Measurements from ENCODE around the gene PSME2.

The PSME2 gene

DNA sequence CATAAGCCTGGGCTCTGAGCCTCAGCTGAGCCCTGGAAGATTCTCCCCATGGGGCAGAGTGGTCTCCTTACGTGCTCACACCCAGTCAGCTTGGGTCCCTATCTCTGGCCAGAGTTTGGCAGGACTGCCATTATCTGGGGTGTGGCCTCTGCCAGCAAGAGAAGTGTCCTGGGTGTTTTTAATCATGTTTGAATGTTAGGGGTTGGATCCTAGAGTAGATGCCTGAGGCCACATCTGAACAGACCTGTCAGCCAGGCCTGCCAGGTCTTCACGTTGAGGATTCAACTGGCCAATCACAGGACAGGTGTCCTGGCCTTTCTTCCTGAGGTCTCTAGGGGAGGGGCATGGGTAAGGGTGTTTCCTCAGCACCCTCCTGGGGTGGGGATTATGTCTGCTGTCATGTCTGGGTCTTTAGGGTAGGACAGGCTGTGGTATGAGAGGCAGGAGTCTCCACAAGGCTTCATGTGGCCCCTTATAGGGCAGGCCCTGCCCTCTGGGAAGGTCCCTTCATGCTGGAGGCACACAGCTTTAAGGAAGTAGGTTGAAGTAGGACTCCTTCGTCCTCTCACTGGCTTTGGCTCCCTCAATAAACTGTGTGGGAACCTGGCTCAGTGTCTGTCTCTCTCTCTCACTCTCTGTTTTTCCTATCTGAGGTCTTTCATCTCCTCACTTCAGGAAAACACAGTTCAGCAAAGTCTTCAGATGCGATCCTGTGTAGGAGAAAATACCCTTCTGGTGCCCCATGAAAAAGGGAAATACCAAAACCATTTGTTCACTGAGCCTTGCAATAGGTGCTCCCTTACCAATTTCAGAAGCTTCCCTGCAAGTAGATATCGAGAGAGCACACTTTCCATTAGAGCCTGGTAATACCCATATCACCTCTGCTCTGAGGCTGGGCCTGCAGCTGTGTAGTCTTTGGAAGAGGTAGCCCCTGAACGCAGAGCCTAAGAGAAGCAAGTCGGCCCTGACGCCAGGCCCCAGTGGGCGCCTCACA lies 22.7 kb downstream of the PSME2 start:
- Histone ChIP-seq H3K9me3 (ENCODE audit: control insufficient read depth, insufficient read depth, low read length) (no peaks in the 10 kb centered on the region), H3K4me1 (ENCODE audit: insufficient read depth, low read length) (no peaks in the 10 kb centered on the region), H3K9ac (ENCODE audit: low read depth, low read length) (no peak overlapping the region), H3K36me3 (ENCODE audit: insufficient read depth, low read length) (peaks cover 7% of the 10 kb centered on the region)

- Histone ChIP-seq H3K4me1 (ENCODE audit: insufficient read depth, low read length) (no peaks in the 10 kb centered on the region), H3K36me3 (ENCODE audit: insufficient read depth, low read length) (peaks cover 14% of the 10 kb centered on the region), H3K9me3 (ENCODE audit: control insufficient read depth, insufficient read depth, low read length) (no peaks in the 10 kb centered on the region), H3K9ac (ENCODE audit: low read depth, low read length) (no peak overlapping the region)
These were observed 23.5 kb downstream of the PSME2 start for GRCh38 chr14:24122898-24123297.

DNA sequence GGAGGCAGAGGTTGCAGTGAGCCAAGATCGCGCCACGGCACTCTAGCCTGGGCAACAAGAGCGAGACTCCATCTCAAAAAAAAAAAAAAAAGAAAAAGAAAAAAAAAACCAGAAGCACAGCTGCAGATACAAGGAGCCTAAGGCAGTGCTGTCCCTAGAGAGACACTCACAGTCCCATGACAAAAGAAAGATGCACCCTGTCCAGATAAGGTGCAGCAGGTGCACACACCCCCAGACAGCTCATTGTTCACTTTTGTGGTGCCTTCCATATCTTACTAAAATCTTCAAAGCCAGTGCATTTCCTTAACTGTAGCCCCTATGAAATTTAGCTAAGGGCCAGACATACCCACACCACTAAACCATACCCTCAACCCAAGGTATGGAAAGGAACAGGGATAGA lies 24.0 kb downstream of the PSME2 start:
- Histone ChIP-seq H3K4me1 (ENCODE audit: insufficient read depth, low read length) (no peaks in the 10 kb centered on the region), H3K9me3 (ENCODE audit: control insufficient read depth, insufficient read depth, low read length) (no peaks in the 10 kb centered on the region), H3K36me3 (ENCODE audit: insufficient read depth, low read length) (peaks cover 14% of the 10 kb centered on the region), H3K9ac (ENCODE audit: low read depth, low read length) (no peak overlapping the region)

DNA sequence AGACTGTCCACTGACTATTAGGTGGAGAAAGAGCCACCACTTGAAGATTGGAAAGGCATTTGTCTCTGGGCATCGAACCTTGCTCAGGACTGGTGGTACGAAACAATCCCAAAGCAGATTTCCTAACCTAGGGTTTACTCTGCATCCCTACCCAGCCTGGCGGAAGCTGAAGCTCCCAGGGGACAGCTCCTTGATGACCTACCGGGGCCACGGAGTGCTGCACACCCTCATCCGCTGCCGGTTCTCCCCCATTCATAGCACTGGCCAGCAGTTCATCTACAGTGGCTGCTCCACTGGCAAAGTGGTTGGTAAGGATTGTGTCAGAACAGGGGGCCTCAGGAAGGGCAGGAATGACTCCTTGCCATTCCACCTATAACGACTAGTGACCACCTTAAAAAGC lies 25.2 kb downstream of the PSME2 start:
- no peaks in the 10 kb centered on the region for H3K4me1 ChIP-seq (ENCODE audit: insufficient read depth, low read length)
- H3K36me3 ChIP-seq (ENCODE audit: insufficient read depth, low read length) = peaks cover 14% of the 10 kb centered on the region
- no peak overlapping the region for H3K9ac ChIP-seq (ENCODE audit: low read depth, low read length)
- H3K9me3 ChIP-seq (ENCODE audit: control insufficient read depth, insufficient read depth, low read length) = no peaks in the 10 kb centered on the region

DNA sequence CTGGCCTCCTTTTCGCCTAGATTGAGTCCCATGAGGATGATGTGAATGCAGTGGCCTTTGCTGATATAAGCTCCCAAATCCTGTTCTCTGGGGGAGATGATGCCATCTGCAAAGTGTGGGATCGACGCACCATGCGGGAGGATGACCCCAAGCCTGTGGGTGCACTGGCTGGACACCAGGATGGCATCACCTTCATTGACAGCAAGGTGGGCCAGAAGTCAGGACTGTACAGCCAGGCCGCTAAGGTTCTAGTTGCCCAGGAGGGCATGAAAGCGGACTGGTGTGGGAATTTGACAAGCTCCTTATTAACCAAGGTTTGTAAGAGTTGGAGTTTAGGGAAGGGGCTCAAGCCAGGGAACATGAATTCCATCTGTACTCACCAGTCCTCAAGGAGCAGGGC lies 26.7 kb downstream of the PSME2 start:
- H3K9ac ChIP-seq (ENCODE audit: low read depth, low read length) = no peak overlapping the region
- H3K4me1 ChIP-seq (ENCODE audit: insufficient read depth, low read length) = no peaks in the 10 kb centered on the region
- H3K9me3 ChIP-seq (ENCODE audit: control insufficient read depth, insufficient read depth, low read length) = no peaks in the 10 kb centered on the region
- peaks cover 14% of the 10 kb centered on the region for H3K36me3 ChIP-seq (ENCODE audit: insufficient read depth, low read length)

DNA sequence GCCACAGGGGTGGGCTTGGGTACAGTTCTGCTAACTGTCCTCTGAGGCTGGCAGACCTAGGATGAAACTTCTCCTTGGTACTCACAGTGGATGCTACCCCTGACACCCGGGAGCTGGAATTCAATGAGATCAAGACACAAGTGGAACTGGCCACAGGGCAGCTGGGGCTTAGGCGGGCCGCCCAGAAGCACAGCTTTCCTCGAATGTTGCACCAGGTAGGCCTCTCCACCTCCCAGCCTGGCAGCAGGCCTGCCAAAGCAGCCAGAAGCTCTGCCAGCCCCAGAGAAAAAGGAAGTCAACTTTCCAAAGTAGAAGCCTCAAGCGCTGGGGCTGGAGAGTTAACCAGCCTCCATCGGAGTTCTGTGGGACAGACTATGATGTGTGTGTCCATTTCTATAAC lies 29.2 kb downstream of the PSME2 start:
- H3K36me3 ChIP-seq (ENCODE audit: insufficient read depth, low read length) = peaks cover 14% of the 10 kb centered on the region
- H3K9me3 ChIP-seq (ENCODE audit: control insufficient read depth, insufficient read depth, low read length) = no peaks in the 10 kb centered on the region
- no peaks in the 10 kb centered on the region for H3K4me1 ChIP-seq (ENCODE audit: insufficient read depth, low read length)
- H3K9ac ChIP-seq (ENCODE audit: low read depth, low read length) = no peak overlapping the region

DNA sequence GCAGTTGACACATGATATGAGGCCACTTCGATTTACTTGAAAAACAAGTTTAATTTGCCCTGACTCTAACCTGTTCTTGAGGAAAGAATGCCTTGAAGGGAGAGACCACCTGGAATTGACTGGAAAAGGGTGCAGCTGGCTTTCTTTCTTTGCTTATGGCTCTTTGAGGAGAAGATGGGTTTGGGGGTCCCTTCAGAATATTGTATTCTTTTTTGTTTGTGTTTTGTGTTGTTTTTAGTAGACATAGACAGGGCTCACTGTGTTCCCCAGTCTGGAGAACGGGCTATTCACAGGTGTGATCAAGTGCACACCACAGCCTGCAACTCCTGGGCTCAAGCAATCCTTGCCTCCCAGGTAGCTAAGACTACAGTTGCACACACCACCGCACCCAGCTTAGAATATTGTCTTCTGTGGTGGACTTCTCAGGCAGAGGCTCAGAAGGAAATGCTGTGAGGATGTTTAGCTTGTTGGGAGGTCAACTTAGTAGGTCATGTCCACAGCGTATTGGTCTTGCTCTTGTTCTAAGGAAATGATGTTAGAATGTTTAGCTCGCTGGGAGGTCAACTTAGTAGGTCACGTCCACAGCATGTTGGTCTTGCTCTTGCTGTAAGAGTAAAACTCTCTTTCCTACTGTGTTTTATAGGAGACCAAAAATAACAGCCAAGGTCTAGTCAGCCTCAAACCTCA lies 30.1 kb downstream of the PSME2 start:
- peaks cover 14% of the 10 kb centered on the region for H3K36me3 ChIP-seq (ENCODE audit: insufficient read depth, low read length)
- H3K9me3 ChIP-seq (ENCODE audit: control insufficient read depth, insufficient read depth, low read length) = no peaks in the 10 kb centered on the region
- H3K4me1 ChIP-seq (ENCODE audit: insufficient read depth, low read length) = no peaks in the 10 kb centered on the region
- H3K9ac ChIP-seq (ENCODE audit: low read depth, low read length) = peak overlapping the region; percentile 81; the same call in 1 of the 2 replicates

DNA sequence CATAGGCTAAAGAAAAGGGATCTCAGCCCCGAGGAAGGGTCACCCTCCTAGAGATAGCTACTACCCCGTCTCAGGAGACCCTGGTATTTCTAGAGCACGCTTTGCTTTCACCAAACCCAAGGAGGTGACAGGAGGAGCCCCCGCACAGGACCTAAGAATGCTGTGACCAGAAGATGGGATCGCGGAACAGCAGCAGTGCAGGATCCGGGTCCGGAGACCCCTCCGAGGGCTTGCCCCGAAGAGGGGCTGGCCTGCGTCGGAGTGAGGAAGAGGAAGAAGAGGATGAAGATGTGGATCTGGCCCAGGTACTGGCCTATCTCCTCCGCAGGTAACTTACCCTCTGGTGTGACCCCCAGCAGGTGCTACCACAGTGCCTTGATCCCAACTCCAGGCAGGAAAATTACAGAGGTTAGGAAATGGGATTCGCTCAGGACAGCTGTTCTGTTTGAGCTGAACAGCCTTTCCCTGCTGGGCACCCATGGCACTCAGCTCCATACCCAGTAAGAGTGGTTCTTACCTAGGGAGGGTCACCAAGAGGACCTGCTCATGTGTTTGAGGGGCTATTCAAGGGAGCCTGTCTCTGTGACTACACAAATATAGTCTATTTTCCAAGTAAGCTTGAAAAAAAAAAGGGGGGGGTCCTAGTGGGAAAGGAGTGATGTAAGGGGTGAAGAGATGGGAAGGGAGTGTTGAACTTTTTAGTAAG lies 30.8 kb downstream of the PSME2 start:
- peak overlapping the region; percentile 81 for H3K9ac ChIP-seq (ENCODE audit: low read depth, low read length)
- H3K4me1 ChIP-seq (ENCODE audit: insufficient read depth, low read length) = no peaks in the 10 kb centered on the region
- no peaks in the 10 kb centered on the region for H3K9me3 ChIP-seq (ENCODE audit: control insufficient read depth, insufficient read depth, low read length)
- peaks cover 14% of the 10 kb centered on the region for H3K36me3 ChIP-seq (ENCODE audit: insufficient read depth, low read length)

DNA sequence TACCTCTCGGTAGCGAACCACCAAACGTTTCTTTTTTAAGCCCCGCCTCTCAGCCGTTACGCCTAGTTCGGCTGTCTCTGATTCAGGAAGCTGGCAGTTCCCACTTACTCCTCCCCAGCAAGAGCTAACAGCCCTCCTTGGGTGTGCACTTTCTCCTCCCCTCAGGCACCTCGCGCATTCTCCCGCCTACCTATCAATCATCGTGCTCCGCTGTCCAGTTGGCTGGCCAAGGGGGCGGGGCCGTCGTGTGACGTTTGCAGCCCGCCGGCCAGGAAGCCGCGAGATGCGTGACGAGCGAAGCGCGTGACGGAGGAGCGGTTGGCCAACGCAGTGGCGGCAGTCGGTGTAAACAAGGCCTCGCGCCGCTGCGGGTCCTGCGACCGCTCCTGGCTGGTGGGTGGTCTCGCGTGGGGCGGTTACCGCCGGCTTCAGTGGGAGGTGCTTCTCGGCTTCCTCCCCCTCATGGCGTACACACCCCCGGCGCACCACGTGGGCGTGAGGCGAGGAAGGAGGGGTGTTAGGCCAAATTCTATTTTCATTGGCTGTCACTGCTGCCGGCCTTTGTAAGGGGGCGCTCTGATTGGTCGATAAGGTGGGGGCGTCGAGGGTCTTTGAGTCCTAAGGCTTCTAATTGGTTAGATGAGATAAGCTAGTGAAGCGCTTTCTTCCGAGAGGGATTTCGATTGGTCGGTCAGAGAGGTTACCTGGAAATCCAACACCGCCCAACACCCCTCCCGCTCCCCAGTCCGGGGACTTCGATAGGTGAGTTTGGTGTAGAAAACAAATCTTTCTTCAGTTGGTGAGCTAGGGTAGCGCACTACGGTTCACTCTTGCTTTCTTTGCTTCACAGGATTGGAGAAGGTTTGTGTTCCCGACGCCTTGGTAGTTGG lies 31.6 kb downstream of the PSME2 start, which contains the start of the genes DCAF11 and NRL:
Gene DCAF11, plus strand, starts transcription at position 246 of the 890 bp plus-strand sequence. CDS start 818 bp downstream, outside the sequence.
Gene NRL, minus strand, starts transcription at position 418 of the 890 bp plus-strand sequence. CDS start 32,101 bp downstream, outside the sequence.
- Histone ChIP-seq H3K4me1 (ENCODE audit: insufficient read depth, low read length) (no peaks in the 10 kb centered on the region), H3K36me3 (ENCODE audit: insufficient read depth, low read length) (peaks cover 14% of the 10 kb centered on the region), H3K9ac (ENCODE audit: low read depth, low read length) (peak within 1 kb of the TSS; percentile 81), H3K9me3 (ENCODE audit: control insufficient read depth, insufficient read depth, low read length) (no peaks in the 10 kb centered on the region)

DNA sequence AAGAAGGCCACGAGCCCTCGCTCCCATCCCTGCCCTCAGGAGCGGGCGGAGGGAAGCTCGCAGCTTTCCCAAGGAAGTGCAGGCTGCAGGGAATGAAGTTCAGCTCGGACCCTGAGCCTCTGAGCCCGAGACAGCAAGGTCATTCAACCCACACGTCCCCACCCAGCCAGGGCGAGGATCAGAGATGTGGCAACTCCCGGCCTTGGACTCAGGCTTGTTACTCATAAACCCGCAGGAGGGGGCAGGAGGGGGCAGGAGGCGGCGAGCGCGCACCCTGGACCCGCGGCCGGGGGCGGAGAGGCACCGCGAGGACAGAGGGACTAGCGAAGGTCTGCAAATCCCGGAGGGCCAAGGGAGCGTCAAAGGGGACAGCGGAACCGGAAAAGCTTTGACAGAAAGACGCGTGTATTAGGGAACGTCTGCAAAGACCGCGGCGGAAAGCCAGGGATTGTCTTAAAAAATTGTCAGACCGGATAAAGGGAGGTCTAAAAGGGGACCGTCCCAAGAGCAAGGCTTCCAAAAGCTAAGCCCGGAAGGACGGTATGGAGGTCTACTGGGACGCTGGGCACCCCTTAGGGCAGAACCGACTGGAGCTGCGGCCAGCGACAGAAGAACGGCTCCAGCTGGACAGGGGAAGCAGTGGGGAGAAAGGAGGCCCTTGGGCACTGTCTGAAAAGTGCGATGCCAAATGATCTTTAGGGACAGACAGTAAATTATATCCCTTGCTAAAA lies 32.4 kb downstream of the PSME2 start:
- Histone ChIP-seq H3K9ac (ENCODE audit: low read depth, low read length) (peak overlapping the region; percentile 81), H3K9me3 (ENCODE audit: control insufficient read depth, insufficient read depth, low read length) (no peaks in the 10 kb centered on the region), H3K4me1 (ENCODE audit: insufficient read depth, low read length) (0 out of 2 replicates have a peak, but pooled peaks cover 1% of the 10 kb centered on the region), H3K36me3 (ENCODE audit: insufficient read depth, low read length) (peaks cover 9% of the 10 kb centered on the region)

DNA sequence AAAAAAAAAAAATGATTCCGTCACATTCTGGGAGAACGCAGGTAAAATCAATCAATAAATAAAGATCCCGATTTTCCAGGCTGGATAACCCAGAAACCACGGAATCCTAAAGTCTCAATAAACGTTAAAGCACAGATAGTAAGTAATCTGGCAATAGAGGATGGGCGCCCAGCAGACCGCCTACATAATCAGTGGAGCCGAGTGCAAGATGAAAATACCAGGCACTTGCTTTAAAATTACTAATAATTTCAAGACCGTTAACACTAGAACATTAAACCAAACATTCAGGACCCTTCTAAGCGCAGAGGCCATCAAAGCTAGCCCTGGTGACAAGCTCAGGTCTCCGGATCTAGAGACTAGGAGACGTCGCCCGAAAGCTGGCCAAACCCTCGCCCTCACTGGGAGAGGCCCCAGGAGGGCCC lies 33.0 kb downstream of the PSME2 start:
- no peaks in the 10 kb centered on the region for H3K9me3 ChIP-seq (ENCODE audit: control insufficient read depth, insufficient read depth, low read length)
- H3K36me3 ChIP-seq (ENCODE audit: insufficient read depth, low read length) = peaks cover 3% of the 10 kb centered on the region
- 0 out of 2 replicates have a peak, but pooled peaks cover 2% of the 10 kb centered on the region for H3K4me1 ChIP-seq (ENCODE audit: insufficient read depth, low read length)
- H3K9ac ChIP-seq (ENCODE audit: low read depth, low read length) = peak overlapping the region; percentile 81

DNA sequence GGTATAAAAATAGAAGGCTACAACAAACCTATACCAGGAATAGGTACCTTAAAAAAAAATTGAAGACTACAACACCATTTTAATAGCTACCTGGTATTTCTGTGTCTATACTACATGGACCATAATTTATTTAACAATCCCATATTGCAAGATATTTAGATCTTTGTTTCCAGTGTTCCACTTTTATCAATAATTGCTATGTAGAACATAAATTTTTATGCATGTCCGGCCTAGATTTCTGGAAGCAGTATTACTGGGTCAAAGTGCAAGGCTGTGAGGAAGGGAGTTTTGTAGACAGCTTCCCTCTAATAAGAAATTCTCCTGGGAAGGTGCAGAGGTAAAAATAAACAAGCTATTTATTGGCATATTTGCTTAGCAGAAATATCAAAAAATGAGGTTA lies 35.9 kb downstream of the PSME2 start:
- H3K9me3 ChIP-seq (ENCODE audit: control insufficient read depth, insufficient read depth, low read length) = peaks cover under 1% of the 10 kb centered on the region; the same call in 1 of the 2 replicates
- 0 out of 2 replicates have a peak, but pooled peaks cover 2% of the 10 kb centered on the region for H3K4me1 ChIP-seq (ENCODE audit: insufficient read depth, low read length)
- no peak overlapping the region for H3K9ac ChIP-seq (ENCODE audit: low read depth, low read length)
- no peaks in the 10 kb centered on the region for H3K36me3 ChIP-seq (ENCODE audit: insufficient read depth, low read length)

GRCh38 chr14:24110060-24110459 lies 36.4 kb downstream of the PSME2 start:
- Histone ChIP-seq H3K9ac (ENCODE audit: low read depth, low read length) (no peak overlapping the region), H3K36me3 (ENCODE audit: insufficient read depth, low read length) (peaks cover under 1% of the 10 kb centered on the region; the same call in 1 of the 2 replicates), H3K4me1 (ENCODE audit: insufficient read depth, low read length) (0 out of 2 replicates have a peak, but pooled peaks cover 2% of the 10 kb centered on the region), H3K9me3 (ENCODE audit: control insufficient read depth, insufficient read depth, low read length) (peaks cover 4% of the 10 kb centered on the region; the same call in 1 of the 2 replicates)

All from ES-I3 (cell line).